Measurements from ENCODE around the gene PCDH9. TPM values are rescaled to one million over a fixed set of nuclear protein-coding genes. Genes with fewer than 3 reads are reported as not detected.

Gene PCDH9
- total and polyA plus RNA-seq, 2 of the 13 experiments (the other 11 are each of a cell fraction or from before 2014, with no cell fraction given) = 0.09 TPM; not detected in 1

GRCh38 chr13:66950666-66951065 is 279.5 kb downstream of the PCDH9 start:
- ATAC-seq (no peak), FAIRE-seq (no peak), DNase-seq (ENCODE audit: low spot score) (no peak)
- BruUV-seq (replicated peaks) = no TSS peak
- Histone ChIP-seq H3K36me3 (replicated peaks in 1 of 2; ENCODE audit: control insufficient read depth in 1 of 2, insufficient read depth in 2 of 2, low read length in 2 of 2) (no peaks in the 10 kb centered on the region), H3K4me3 (replicated peaks in 1 of 3; ENCODE audit: insufficient read depth in 1 of 3, low read depth in 2 of 3, low read length in 3 of 3) (no peak overlapping the region), H3K9ac (ENCODE audit: insufficient read depth, low read depth, low read length) (no peak overlapping the region), H2AFZ (ENCODE audit: low read length) (no peak overlapping the region), H3K27ac (ENCODE audit: extremely low read length, insufficient read depth, low read length) (no peak overlapping the region), H4K20me1 (ENCODE audit: insufficient read depth, low read length) (no peaks in the 10 kb centered on the region), H3K4me2 (ENCODE audit: low read depth, low read length) (no peak overlapping the region), H3K4me1 (ENCODE audit: insufficient read depth, low read length) (no peaks in the 10 kb centered on the region), H3K9me3 (ENCODE audit: low read length) (no peaks in the 10 kb centered on the region), H3K27me3 (ENCODE audit: control insufficient read depth in 1 of 2, insufficient read depth in 2 of 2, low read length in 2 of 2) (no peaks in the 10 kb centered on the region), H3K79me2 (ENCODE audit: insufficient read depth, low read length) (no peaks in the 10 kb centered on the region)
- intact Hi-C loops (cut with micrococcal nuclease; ENCODE audit: unreplicated experiment) = no loop called here
- ChIA-PET CTCF (ENCODE audit: low intra/inter-chr PET ratio, low total read pairs) (no interaction called here), POLR2A (no interaction called here)
- in situ Hi-C loops (cut with HindIII; ENCODE audit: extremely low pct_ligation_motif_present, low pct_unique_long_range_greater_than_20kb) = no loop called here
- TF ChIP-seq ZNF768 (CRISPR knock-in tag; IDR thresholded peaks at IDR 0.05) (no peak), AGO2 (optimal IDR thresholded peaks at IDR 0.05; ENCODE audit: low read depth, low read length) (no peak), ZMAT3 (CRISPR knock-in tag; conservative IDR thresholded peaks at IDR 0.05) (no peak), FOXJ3 (CRISPR knock-in tag; IDR thresholded peaks at IDR 0.05; ENCODE audit: borderline replicate concordance) (no peak), ZBTB25 (CRISPR knock-in tag; IDR thresholded peaks at IDR 0.05) (no peak), ZBTB34 (CRISPR knock-in tag; IDR thresholded peaks at IDR 0.05) (no peak), MBD4 (IDR thresholded peaks at IDR 0.05; ENCODE audit: borderline replicate concordance, low read length) (no peak), HMGXB3 (CRISPR knock-in tag; IDR thresholded peaks at IDR 0.05; ENCODE audit: borderline replicate concordance) (no peak), ZNF687 (CRISPR knock-in tag; IDR thresholded peaks at IDR 0.05) (no peak), HNF1B (CRISPR knock-in tag; IDR thresholded peaks at IDR 0.05) (no peak), ZNF788 (CRISPR knock-in tag; IDR thresholded peaks at IDR 0.05; ENCODE audit: borderline replicate concordance) (no peak)
